Measurements from ENCODE around the gene RANBP3.

RANBP3 gene

GRCh38 chr19:5882421-5882968 is 95.4 kb downstream of the RANBP3 start:
- Histone ChIP-seq H3F3A (ENCODE audit: insufficient read depth, low read length) (no peaks in the 10 kb centered on the region), H3K4me2 (ENCODE audit: low read depth, low read length) (no peak overlapping the region), H3K36me3 (replicated peaks; ENCODE audit: insufficient read depth, low read length) (no peaks in the 10 kb centered on the region), H3K9me2 (replicated peaks; ENCODE audit: insufficient read depth, low read length) (no peaks in the 10 kb centered on the region), H3K9ac (ENCODE audit: low read length) (no peak overlapping the region), H3K4me3 (ENCODE audit: low read length) (no peak overlapping the region), H3K4me1 (ENCODE audit: low read length) (no peaks in the 10 kb centered on the region), H3K27ac (ENCODE audit: low read length) (no peak overlapping the region), H3K27me3 (replicated peaks; ENCODE audit: insufficient read depth, low read length) (peaks cover 92% of the 10 kb centered on the region), H2AFZ (ENCODE audit: low read length) (no peak overlapping the region), H4K20me1 (ENCODE audit: insufficient read depth, low read length) (no peaks in the 10 kb centered on the region), H3K9me3 (replicated peaks; ENCODE audit: insufficient read depth, low read length) (no peaks in the 10 kb centered on the region), H3K79me2 (ENCODE audit: low read length) (no peaks in the 10 kb centered on the region)
- no peak for DNase-seq
- no peak for TF ChIP-seq EZH2 (optimal IDR thresholded peaks at IDR 0.05; ENCODE audit: low read depth, low read length)

- Histone ChIP-seq H3K9me3 (replicated peaks; ENCODE audit: insufficient read depth, low read length) (no peaks in the 10 kb centered on the region), H3K4me3 (ENCODE audit: low read length) (no peak overlapping the region), H3K9me2 (replicated peaks; ENCODE audit: insufficient read depth, low read length) (no peaks in the 10 kb centered on the region), H3K79me2 (ENCODE audit: low read length) (no peaks in the 10 kb centered on the region), H2AFZ (ENCODE audit: low read length) (no peak overlapping the region), H4K20me1 (ENCODE audit: insufficient read depth, low read length) (no peaks in the 10 kb centered on the region), H3K27ac (ENCODE audit: low read length) (no peak overlapping the region), H3K4me2 (ENCODE audit: low read depth, low read length) (no peak overlapping the region), H3K4me1 (ENCODE audit: low read length) (no peaks in the 10 kb centered on the region), H3F3A (ENCODE audit: insufficient read depth, low read length) (no peaks in the 10 kb centered on the region), H3K27me3 (replicated peaks; ENCODE audit: insufficient read depth, low read length) (peaks cover 91% of the 10 kb centered on the region), H3K36me3 (replicated peaks; ENCODE audit: insufficient read depth, low read length) (no peaks in the 10 kb centered on the region), H3K9ac (ENCODE audit: low read length) (no peak overlapping the region)
- TF ChIP-seq EZH2phosphoT487 (IDR thresholded peaks at IDR 0.05; ENCODE audit: low read length) (no peak), EZH2 (optimal IDR thresholded peaks at IDR 0.05; ENCODE audit: low read depth, low read length) (no peak), CTCF (IDR thresholded peaks at IDR 0.05; ENCODE audit: low read length) (no peak)
- no peak for DNase-seq
Measured at GRCh38 chr19:5881543-5882299, 96.2 kb downstream of the RANBP3 start.

GRCh38 chr19:5880604-5881078 is 97.3 kb downstream of the RANBP3 start:
- H3K9me3 ChIP-seq (replicated peaks; ENCODE audit: insufficient read depth, low read length) = no peaks in the 10 kb centered on the region
- H3K9me2 ChIP-seq (replicated peaks; ENCODE audit: insufficient read depth, low read length) = no peaks in the 10 kb centered on the region
- no peak overlapping the region for H3K4me3 ChIP-seq (ENCODE audit: low read length)
- no peaks in the 10 kb centered on the region for H3K36me3 ChIP-seq (replicated peaks; ENCODE audit: insufficient read depth, low read length)
- no peak overlapping the region for H3K9ac ChIP-seq (ENCODE audit: low read length)
- H4K20me1 ChIP-seq (ENCODE audit: insufficient read depth, low read length) = no peaks in the 10 kb centered on the region
- H2AFZ ChIP-seq (ENCODE audit: low read length) = no peak overlapping the region
- H3K4me2 ChIP-seq (ENCODE audit: low read depth, low read length) = no peak overlapping the region
- H3K79me2 ChIP-seq (ENCODE audit: low read length) = no peaks in the 10 kb centered on the region
- peaks cover 88% of the 10 kb centered on the region for H3K27me3 ChIP-seq (replicated peaks; ENCODE audit: insufficient read depth, low read length)
- no peaks in the 10 kb centered on the region for H3F3A ChIP-seq (ENCODE audit: insufficient read depth, low read length)
- TF ChIP-seq EZH2 (optimal IDR thresholded peaks at IDR 0.05; ENCODE audit: low read depth, low read length) (peak; percentile 50), EZH2phosphoT487 (IDR thresholded peaks at IDR 0.05; ENCODE audit: low read length) (no peak)
- H3K27ac ChIP-seq (ENCODE audit: low read length) = no peak overlapping the region
- no peak for DNase-seq
- H3K4me1 ChIP-seq (ENCODE audit: low read length) = no peaks in the 10 kb centered on the region

- Histone ChIP-seq H3K9me2 (replicated peaks; ENCODE audit: insufficient read depth, low read length) (no peaks in the 10 kb centered on the region), H3F3A (ENCODE audit: insufficient read depth, low read length) (no peaks in the 10 kb centered on the region), H3K27ac (ENCODE audit: low read length) (no peak overlapping the region), H3K9me3 (replicated peaks; ENCODE audit: insufficient read depth, low read length) (no peaks in the 10 kb centered on the region), H3K9ac (ENCODE audit: low read length) (no peak overlapping the region), H3K36me3 (replicated peaks; ENCODE audit: insufficient read depth, low read length) (no peaks in the 10 kb centered on the region), H3K27me3 (replicated peaks; ENCODE audit: insufficient read depth, low read length) (peaks cover 83% of the 10 kb centered on the region), H2AFZ (ENCODE audit: low read length) (no peak overlapping the region), H3K4me3 (ENCODE audit: low read length) (no peak overlapping the region), H4K20me1 (ENCODE audit: insufficient read depth, low read length) (no peaks in the 10 kb centered on the region), H3K4me1 (ENCODE audit: low read length) (no peaks in the 10 kb centered on the region), H3K4me2 (ENCODE audit: low read depth, low read length) (no peak overlapping the region), H3K79me2 (ENCODE audit: low read length) (no peaks in the 10 kb centered on the region)
- TF ChIP-seq EZH2 (optimal IDR thresholded peaks at IDR 0.05; ENCODE audit: low read depth, low read length) (no peak), CTCF (IDR thresholded peaks at IDR 0.05; ENCODE audit: low read length) (no peak), EZH2phosphoT487 (IDR thresholded peaks at IDR 0.05; ENCODE audit: low read length) (no peak)
- no peak for DNase-seq
Measured at GRCh38 chr19:5880196-5880595, 97.7 kb downstream of the RANBP3 start.

Data from MM.1S (cell line).